HEK293T (cell line): ENCODE data around the gene RBM4B.

Experiments
- CTCF ChIA-PET: fragments of 350-600 bp; formaldehyde crosslinking; extraction: SDS; loops from one replicate; lab custom pipeline; 2021; ENCODE audit warnings: antibody characterized with exemption, inconsistent platforms; lab: Yijun Ruan, JAX
- POLR2A ChIA-PET: fragments of 350-600 bp; formaldehyde crosslinking; extraction: SDS; loops from one replicate; lab custom pipeline; 2020; ENCODE audit warnings: antibody characterized with exemption, inconsistent platforms; lab: Yijun Ruan, JAX
- DNase-seq: peaks from one replicate; pipeline ENCODE4 v3.0.0; 2012; ENCODE audit warnings: mixed read lengths; ENCODE audit errors: extremely low spot score
- ARNT ChIP-seq: fragments of 450-650 bp; IDR thresholded peaks from 2 replicates; pipeline ENCODE4 v1.6.1; 2017; ENCODE audit warnings: mild to moderate bottlenecking
- BHLHE40 ChIP-seq: fragments of 450-650 bp; IDR thresholded peaks from 2 replicates; pipeline ENCODE4 v1.6.1; 2016; ENCODE audit warnings: mild to moderate bottlenecking, moderate library complexity, borderline replicate concordance
- CTBP1 ChIP-seq: fragments of 450-650 bp; IDR thresholded peaks from 2 replicates; pipeline ENCODE4 v1.6.1; 2016; ENCODE audit warnings: borderline replicate concordance
- ELF4 ChIP-seq: fragments of 450-650 bp; IDR thresholded peaks from 2 replicates; pipeline ENCODE4 v1.6.1; 2017; ENCODE audit warnings: antibody characterized with exemption
- FOXA1 ChIP-seq: fragments of 450-650 bp; IDR thresholded peaks from 2 replicates; pipeline ENCODE4 v1.6.1; 2016; ENCODE audit warnings: mild to moderate bottlenecking
- FOXK2 ChIP-seq: fragments of 450-650 bp; IDR thresholded peaks from 2 replicates; pipeline ENCODE4 v1.6.1; 2016; ENCODE audit warnings: mild to moderate bottlenecking
- FOXM1 ChIP-seq: fragments of 450-650 bp; IDR thresholded peaks from 2 replicates; pipeline ENCODE4 v1.6.1; 2017; ENCODE audit warnings: mild to moderate bottlenecking, borderline replicate concordance
- HDGF ChIP-seq: fragments of 450-650 bp; IDR thresholded peaks from 2 replicates; pipeline ENCODE4 v1.6.1; 2017; ENCODE audit warnings: antibody characterized with exemption, borderline replicate concordance
- L3MBTL2 ChIP-seq: fragments of 450-650 bp; conservative IDR thresholded peaks from 2 replicates; pipeline ENCODE4 v1.6.1; 2016; ENCODE audit warnings: mild to moderate bottlenecking
- LEF1 ChIP-seq: fragments of 450-650 bp; IDR thresholded peaks from 2 replicates; pipeline ENCODE4 v1.6.1; 2017; ENCODE audit warnings: mild to moderate bottlenecking, borderline replicate concordance
- NFRKB ChIP-seq: fragments of 450-650 bp; IDR thresholded peaks from 2 replicates; pipeline ENCODE4 v1.6.1; 2016; ENCODE audit warnings: mild to moderate bottlenecking, moderate library complexity
- PKNOX1 ChIP-seq: fragments of 450-650 bp; IDR thresholded peaks from 2 replicates; pipeline ENCODE4 v1.6.1; 2016
- SP1 ChIP-seq: fragments of 450-650 bp; IDR thresholded peaks from 2 replicates; pipeline ENCODE4 v1.6.1; 2017
- SUZ12 ChIP-seq: fragments of 450-650 bp; IDR thresholded peaks from 2 replicates; pipeline ENCODE4 v1.6.1; 2016; ENCODE audit warnings: mild to moderate bottlenecking
- TARDBP ChIP-seq: fragments of 450-650 bp; IDR thresholded peaks from 2 replicates; pipeline ENCODE4 v1.6.1; 2016
- ZNF384 ChIP-seq: fragments of 450-650 bp; IDR thresholded peaks from 2 replicates; pipeline ENCODE4 v1.6.1; 2016

RBM4B gene

GRCh38 chr11:66710384-66710930 is 32.8 kb upstream of the RBM4B start:
- DNase-seq, result no peak
- TF ChIP-seq SUZ12 (no peak), HDGF (no peak), BHLHE40 (no peak), PKNOX1 (no peak), LEF1 (no peak), FOXK2 (no peak), L3MBTL2 (no peak), FOXA1 (no peak), ZNF384 (no peak), ARNT (no peak), NFRKB (no peak), TARDBP (no peak), ELF4 (no peak), SP1 (no peak)
- ChIA-PET CTCF (interaction anchor here (0.7 kb wide), 1 partner anchor 449 kb away, joined by 3 read pairs; no protein-coding TSS in a partner anchor), POLR2A (no interaction called here)

GRCh38 chr11:66708701-66709100 is 31.0 kb upstream of the RBM4B start:
- no peak for TF ChIP-seq LEF1
- no peak for TF ChIP-seq HDGF
- TF ChIP-seq ZNF384, result no peak
- TF ChIP-seq ARNT, result no peak
- no peak for TF ChIP-seq L3MBTL2
- TF ChIP-seq FOXA1, result no peak
- TF ChIP-seq SP1, result no peak
- TF ChIP-seq NFRKB, result no peak
- TF ChIP-seq TARDBP, result no peak
- POLR2A ChIA-PET, result no interaction called here
- CTCF ChIA-PET, result no interaction called here
- DNase-seq, result no peak

GRCh38 chr11:66708094-66708493 is 30.4 kb upstream of the RBM4B start:
- no peak for DNase-seq
- CTCF ChIA-PET, result no interaction called here
- no peak for TF ChIP-seq FOXK2
- TF ChIP-seq PKNOX1, result no peak
- no peak for TF ChIP-seq NFRKB
- no peak for TF ChIP-seq BHLHE40
- TF ChIP-seq HDGF, result no peak
- TF ChIP-seq ARNT, result no peak
- no peak for TF ChIP-seq FOXA1
- no peak for TF ChIP-seq ZNF384
- no peak for TF ChIP-seq FOXM1
- POLR2A ChIA-PET, result no interaction called here

DNA sequence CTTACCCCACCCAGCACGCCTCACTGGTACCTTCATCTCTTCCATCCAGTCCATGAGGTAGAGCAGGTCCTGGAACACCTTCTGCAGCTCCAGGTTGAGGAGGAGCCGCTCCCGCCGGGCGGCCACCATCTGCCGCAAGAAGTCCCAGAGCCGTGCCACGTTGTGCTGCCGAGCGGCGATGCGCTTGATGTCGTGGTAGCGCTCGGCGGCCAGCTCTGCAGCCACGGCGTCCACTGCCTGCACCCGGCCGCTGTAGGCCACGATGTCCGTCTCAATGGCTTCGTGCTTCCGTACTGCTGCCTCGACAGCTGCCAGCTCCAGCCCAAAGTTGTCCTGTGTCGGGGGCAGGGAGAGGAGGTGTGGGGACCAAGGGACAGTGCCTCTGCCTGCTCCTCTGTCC is 29.8 kb upstream of the RBM4B start:
- ChIA-PET CTCF (no interaction called here), POLR2A (no interaction called here)
- no peak for TF ChIP-seq ARNT
- TF ChIP-seq SP1, result no peak
- no peak for TF ChIP-seq CTBP1
- TF ChIP-seq NFRKB, result no peak
- no peak for TF ChIP-seq L3MBTL2
- no peak for TF ChIP-seq FOXA1
- no peak for TF ChIP-seq BHLHE40
- TF ChIP-seq SUZ12, result no peak
- TF ChIP-seq TARDBP, result no peak
- no peak for TF ChIP-seq PKNOX1
- TF ChIP-seq ELF4, result no peak
- TF ChIP-seq FOXM1, result no peak
- no peak for TF ChIP-seq HDGF
- no peak for DNase-seq

- no peak for TF ChIP-seq ARNT
- TF ChIP-seq HDGF, result no peak
- TF ChIP-seq SP1, result no peak
- TF ChIP-seq ELF4, result no peak
- TF ChIP-seq FOXK2, result no peak
- no peak for TF ChIP-seq FOXM1
- no peak for TF ChIP-seq BHLHE40
- TF ChIP-seq ZNF384, result no peak
- TF ChIP-seq NFRKB, result no peak
- ChIA-PET CTCF (no interaction called here), POLR2A (no interaction called here)
- DNase-seq, result no peak
Observed at GRCh38 chr11:66706989-66707388, 29.3 kb upstream of the RBM4B start.

DNA sequence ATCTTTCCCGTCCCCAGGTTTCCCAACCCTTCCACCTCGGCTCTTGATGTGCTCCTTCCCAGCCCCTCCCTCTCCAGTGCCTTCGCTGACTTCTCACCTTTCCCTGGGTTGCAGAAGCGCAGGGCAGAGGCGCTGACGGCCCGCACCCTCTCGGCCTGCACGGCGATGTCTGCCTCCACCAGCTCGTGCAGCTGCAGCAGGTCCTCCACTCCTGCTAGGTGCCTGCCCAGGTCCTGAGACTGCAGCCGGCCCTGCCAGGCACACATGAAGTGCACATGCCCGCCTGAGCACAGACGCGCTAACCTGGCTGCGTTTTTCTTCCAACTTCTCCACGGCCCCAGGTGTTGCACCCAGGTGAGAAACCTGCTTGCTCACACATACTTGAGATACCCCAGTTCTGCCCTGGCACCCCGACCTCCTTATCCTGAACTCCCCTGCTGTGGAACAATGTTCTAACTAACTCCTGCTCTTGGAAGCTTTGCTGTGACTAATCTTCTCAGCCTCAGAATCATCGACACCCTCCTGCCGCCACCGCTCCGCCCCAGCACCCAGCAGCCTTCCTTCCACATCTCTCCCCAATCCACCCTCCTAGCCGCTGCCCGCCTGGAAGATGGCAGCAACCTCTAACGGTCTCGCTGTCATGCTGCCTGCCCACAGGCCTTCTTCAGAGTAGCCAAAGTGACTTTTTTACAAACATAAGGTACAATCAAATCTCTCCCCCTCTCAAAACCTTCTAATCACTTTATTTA is 28.1 kb upstream of the RBM4B start:
- TF ChIP-seq SUZ12 (no peak), TARDBP (no peak), HDGF (no peak), ZNF384 (no peak)
- no peak for DNase-seq
- ChIA-PET POLR2A (no interaction called here), CTCF (no interaction called here)
